ENCODE results near the gene CIAO1. TPM values are rescaled to one million over a fixed set of nuclear protein-coding genes. Genes with fewer than 3 reads are reported as not detected.

CIAO1 gene
- total RNA-seq, 6 donors from 2014 or later, result 69.0 to 169 (median 91.0) TPM

DNA sequence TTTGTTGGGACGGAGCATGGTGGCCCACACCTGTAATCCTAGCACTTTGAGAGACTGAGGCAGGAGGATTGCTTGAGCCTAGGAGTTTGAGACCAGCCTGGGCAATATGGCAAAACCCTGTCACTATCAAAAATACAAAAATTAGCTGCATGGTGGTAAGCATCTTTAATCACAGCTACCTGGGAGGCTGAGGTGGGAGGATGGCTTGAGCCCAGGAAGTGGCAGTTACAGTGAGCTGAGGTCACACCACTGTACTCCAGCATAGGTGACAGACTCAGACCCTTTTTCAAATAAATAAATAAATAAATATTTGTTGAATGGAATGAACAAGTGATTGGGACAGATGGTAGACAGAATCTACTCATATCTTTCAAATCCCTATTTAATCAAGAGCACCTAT is 53.4 kb downstream of the CIAO1 start:
- Histone ChIP-seq H3K27ac (no peak overlapping the region), H3K36me3 (no peaks in the 10 kb centered on the region), H3K4me3 (no peak overlapping the region), H3K4me1 (peaks cover 13 to 17% (median 17%) of the 10 kb centered on the region in 4 donors), H3K9me3 (no peaks in the 10 kb centered on the region), H3K27me3 (no peaks in the 10 kb centered on the region)
- WGBS, 2 donors, result 88 to 91% methylated on average over 1 of the region's 1 CpG
- TF ChIP-seq, protein P1, sequence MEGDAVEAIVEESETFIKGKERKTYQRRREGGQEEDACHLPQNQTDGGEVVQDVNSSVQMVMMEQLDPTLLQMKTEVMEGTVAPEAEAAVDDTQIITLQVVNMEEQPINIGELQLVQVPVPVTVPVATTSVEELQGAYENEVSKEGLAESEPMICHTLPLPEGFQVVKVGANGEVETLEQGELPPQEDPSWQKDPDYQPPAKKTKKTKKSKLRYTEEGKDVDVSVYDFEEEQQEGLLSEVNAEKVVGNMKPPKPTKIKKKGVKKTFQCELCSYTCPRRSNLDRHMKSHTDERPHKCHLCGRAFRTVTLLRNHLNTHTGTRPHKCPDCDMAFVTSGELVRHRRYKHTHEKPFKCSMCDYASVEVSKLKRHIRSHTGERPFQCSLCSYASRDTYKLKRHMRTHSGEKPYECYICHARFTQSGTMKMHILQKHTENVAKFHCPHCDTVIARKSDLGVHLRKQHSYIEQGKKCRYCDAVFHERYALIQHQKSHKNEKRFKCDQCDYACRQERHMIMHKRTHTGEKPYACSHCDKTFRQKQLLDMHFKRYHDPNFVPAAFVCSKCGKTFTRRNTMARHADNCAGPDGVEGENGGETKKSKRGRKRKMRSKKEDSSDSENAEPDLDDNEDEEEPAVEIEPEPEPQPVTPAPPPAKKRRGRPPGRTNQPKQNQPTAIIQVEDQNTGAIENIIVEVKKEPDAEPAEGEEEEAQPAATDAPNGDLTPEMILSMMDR (IDR thresholded peaks at IDR 0.05), result no peak
- TF ChIP-seq POLR2A (IDR thresholded peaks at IDR 0.05), result no peak
- TF ChIP-seq POLR2AphosphoS5 (IDR thresholded peaks at IDR 0.05), result no peak
- no peak for TF ChIP-seq EP300 (IDR thresholded peaks at IDR 0.05)
- DNase-seq (no peak), ATAC-seq (ENCODE audit: low FRiP score in 2 of 2) (no peak)

DNA sequence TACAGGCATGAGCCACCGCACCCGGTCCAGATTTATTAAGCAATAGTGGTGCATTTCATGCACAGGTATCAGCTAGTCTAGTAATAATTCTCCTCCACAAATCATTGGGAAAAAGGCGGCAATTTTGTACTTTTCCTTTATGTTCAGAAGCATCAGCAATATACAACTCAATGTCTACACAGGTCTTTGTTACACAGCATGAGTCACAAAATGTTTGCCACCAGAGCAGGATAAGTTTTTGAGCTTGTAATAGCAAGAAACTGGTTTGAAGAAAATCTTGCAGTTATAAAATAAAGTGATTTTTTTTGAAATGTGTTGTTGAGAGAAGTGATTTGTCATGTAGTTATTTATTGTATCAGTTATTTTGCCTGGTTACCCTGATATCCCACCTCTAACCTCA is 54.3 kb downstream of the CIAO1 start:
- TF ChIP-seq, protein P1 (IDR thresholded peaks at IDR 0.05), result no peak
- TF ChIP-seq POLR2A (IDR thresholded peaks at IDR 0.05), result no peak
- no peak for TF ChIP-seq POLR2AphosphoS5 (IDR thresholded peaks at IDR 0.05)
- TF ChIP-seq EP300 (IDR thresholded peaks at IDR 0.05), result no peak
- DNase-seq (no peak), ATAC-seq (ENCODE audit: low FRiP score in 2 of 2) (no peak)
- Histone ChIP-seq H3K4me1 (peaks cover 13 to 26% (median 24%) of the 10 kb centered on the region in 4 donors), H3K27ac (no peak overlapping the region), H3K27me3 (no peaks in the 10 kb centered on the region), H3K36me3 (no peaks in the 10 kb centered on the region), H3K9me3 (no peaks in the 10 kb centered on the region), H3K4me3 (peak overlapping the region in 1 of 4 donors; percentile 78)
- 88 to 98% methylated on average over 3 of the region's 3 CpGs for WGBS, 2 donors

DNA sequence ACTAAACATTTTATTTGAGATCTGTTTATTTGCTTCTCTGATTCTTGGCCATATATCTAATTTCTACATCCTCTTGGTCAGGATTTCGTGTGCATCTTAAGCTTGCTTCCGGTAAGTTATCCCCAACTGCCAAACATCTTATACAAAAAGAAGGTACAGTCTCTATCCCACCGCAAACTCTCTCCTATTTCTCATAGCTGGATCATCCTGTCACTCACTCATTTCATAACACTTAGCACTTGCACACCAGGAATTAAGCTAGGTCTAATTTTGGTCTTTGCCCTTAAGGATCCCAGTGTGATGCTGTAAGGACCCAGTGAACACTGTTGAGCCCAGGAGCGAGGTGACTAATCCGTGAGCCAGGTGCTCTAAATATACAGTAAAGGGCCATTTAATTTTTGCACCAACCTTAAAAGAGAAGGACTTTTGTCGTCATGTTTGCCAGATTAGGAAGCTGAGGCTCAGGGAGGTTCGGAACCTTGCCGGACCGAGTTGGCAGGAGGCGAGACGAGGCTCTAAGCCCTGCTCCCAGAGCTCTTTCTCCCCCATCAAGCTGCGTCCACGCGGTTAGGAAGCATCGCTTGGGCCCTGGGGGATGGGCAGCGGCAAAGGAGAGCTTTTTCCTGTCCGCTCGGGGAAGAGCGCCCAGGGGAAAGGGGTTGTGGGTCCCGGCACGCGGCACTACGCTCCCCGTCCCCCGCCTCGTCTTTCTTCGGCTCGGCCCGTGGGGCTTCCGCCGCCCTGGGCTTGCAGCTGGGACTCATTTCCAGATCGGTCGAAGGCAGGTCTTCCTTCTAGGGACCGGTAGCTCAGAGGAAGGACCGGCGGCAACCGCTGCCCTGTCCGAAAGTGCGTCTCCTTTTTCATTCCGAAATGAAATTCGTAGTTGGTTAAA is 55.0 kb downstream of the CIAO1 start:
- Histone ChIP-seq H3K27ac (peak overlapping the region in 3 of 4 donors; percentile 40 to 74 (median 60)), H3K4me3 (peak overlapping the region; percentile 57 to 78 (median 61)), H3K9me3 (no peaks in the 10 kb centered on the region), H3K27me3 (peaks cover 0 to 5% (median 0%) of the 10 kb centered on the region in 4 donors), H3K4me1 (peaks cover 13 to 31% (median 28%) of the 10 kb centered on the region in 4 donors), H3K36me3 (no peaks in the 10 kb centered on the region)
- TF ChIP-seq POLR2A (IDR thresholded peaks at IDR 0.05), result no peak
- no peak for TF ChIP-seq POLR2AphosphoS5 (IDR thresholded peaks at IDR 0.05)
- TF ChIP-seq, protein P1 (IDR thresholded peaks at IDR 0.05), result no peak
- no peak for TF ChIP-seq EP300 (IDR thresholded peaks at IDR 0.05)
- 5 to 9% methylated on average over 22 to 41 of the region's 41 CpGs for WGBS, 2 donors
- peak; percentile 46 to 55 for ATAC-seq (ENCODE audit: low FRiP score in 2 of 2)
- DNase-seq, result peak; percentile 26 to 85

Other genes starting within 250 kb of the CIAO1 start
- 1 to 10 TPM in 4 of 6 donors, under 1 TPM in 1, not detected in 1; 0.10 to 8.9 (median 3.5) TPM for gene GPAT2, start 231.3 kb upstream of the CIAO1 start, total RNA-seq
- 1 to 10 TPM in 1 of 6 donors, under 1 TPM in 5; 0.15 to 1.0 (median 0.31) TPM for gene ADRA2B, start 149.7 kb upstream of the CIAO1 start, total RNA-seq
- gene ASTL, start 127.7 kb upstream of the CIAO1 start, total RNA-seq, result 1 to 10 TPM in 1 of 6 donors, under 1 TPM in 2, not detected in 3; 0.23 to 1.3 (median 0.27) TPM
- 10 to 100 TPM in 4 of 6 donors, 1 to 10 TPM in 2; 6.9 to 21.0 (median 12.5) TPM for gene DUSP2, start 120.8 kb upstream of the CIAO1 start, total RNA-seq
- gene STARD7, start 57.4 kb upstream of the CIAO1 start, total RNA-seq, result 100 to 1,000 TPM in 4 of 6 donors, 10 to 100 TPM in 2; 76.4 to 226 (median 166) TPM
- 10 to 100 TPM; 21.0 to 75.8 (median 44.8) TPM for gene TMEM127, start 228 bp upstream of the CIAO1 start, total RNA-seq
- gene SNRNP200, start 39.3 kb downstream of the CIAO1 start, total RNA-seq, result 100 to 1,000 TPM in 2 of 6 donors, 10 to 100 TPM in 4; 80.9 to 177 (median 90.9) TPM
- gene ITPRIPL1, start 59.1 kb downstream of the CIAO1 start, total RNA-seq, result 1 to 10 TPM in 5 of 6 donors, under 1 TPM in 1; 0.57 to 5.5 (median 1.9) TPM
- gene NCAPH, start 69.5 kb downstream of the CIAO1 start, total RNA-seq, result 1 to 10 TPM; 1.0 to 2.6 (median 1.7) TPM
- gene NEURL3, start 239.1 kb downstream of the CIAO1 start, total RNA-seq, result 1 to 10 TPM in 2 of 6 donors, under 1 TPM in 1, not detected in 3; 0.61 to 2.6 (median 1.1) TPM

Data from upper lobe of left lung (tissue), 6 donors.